ENCODE results near the gene SERPINC1.
"Not testable (repeated sequence)": the region's sequence is repeated elsewhere in the genome, so short reads cannot be mapped to it uniquely, and the experiment has no call there.

The SERPINC1 gene

DNA sequence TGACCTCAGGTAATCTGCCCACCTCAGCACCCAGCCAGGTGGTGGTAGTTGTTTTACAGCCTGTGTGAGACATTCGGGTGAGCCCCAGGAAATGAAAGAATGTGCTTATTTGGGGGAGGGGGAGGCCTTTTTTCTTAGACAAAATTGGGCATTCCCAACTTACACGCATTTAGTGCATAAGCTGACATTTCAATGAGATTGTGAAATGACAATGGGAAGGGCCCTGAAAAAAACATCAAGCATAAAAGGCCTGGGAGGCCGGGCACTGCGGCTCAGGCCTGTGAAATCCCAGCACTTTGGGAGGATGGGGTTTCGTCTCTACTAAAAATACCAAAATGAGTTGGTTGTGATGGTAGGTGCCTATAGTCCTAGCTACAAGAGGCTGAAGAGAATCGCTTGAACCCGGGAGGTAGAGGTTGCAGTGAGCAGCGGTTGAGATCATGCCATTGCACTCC lies 54.3 kb downstream of the SERPINC1 start:
- DNase-seq = no peak

DNA sequence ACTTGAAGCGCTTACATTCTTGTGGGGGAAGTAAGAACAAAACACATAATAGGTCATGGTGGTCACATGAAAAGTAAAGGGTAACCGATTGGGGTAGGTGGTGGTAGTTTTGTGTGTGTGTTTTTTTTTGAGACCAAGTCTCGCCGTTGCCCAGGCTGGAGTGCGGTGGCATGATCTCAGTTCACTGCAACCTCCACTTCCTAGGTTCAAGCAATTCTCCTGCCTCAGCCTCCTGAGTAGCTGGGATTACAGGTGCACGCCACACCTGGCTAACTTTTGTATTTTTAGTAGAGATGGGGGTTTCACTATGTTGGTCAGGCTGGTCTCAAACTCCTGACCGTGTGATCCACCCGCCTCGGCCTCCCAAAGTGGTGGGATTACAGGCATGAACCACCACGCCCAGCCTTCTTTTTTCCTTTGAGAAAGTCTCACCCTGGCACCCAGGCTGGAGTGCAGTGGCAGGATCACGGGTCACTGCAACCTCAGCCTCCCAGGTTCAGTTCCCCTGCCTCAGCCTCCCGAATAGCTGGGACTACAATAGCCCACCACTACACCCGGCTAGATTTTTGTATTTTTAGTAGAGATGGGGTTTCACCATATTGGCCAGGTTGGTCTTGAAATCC lies 54.9 kb downstream of the SERPINC1 start:
- not testable (repeated sequence) for DNase-seq

DNA sequence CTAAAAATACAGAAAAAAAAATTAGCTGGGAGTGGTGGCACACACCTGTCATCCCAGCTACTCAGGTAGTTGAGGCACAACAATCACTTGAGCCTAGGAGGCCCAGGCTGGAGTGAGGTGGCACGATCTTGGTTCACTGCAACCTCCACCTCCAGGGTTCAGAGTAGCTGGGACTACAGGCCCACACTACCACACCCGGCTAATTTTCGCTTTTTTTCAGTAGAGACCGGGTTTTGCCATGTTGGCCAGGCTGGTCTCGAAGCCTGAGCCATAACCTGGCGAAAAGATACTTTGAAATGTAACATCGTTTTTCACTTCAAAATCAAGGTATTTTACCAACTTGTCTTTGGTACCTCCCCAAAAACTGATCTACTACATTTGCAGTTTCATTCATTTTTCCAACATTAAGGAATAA lies 55.4 kb downstream of the SERPINC1 start:
- DNase-seq = no peak

DNA sequence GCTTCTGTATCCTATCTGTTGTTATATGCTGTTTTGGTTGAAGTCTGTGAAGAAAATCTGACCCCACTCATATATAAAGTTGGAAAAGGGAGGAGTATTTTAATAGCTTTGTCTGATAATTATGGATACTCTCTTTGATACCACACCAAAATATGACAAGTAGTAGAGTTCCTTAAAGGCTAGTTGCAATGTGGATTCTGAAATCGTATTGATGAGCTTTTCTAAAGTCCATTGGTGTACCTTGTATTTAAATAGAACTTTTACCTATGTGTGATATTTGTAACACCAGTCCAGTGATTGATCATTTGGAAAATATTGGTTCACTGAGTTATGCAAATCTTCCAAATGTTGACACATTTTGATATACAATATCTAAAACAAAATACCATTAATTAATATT lies 57.1 kb downstream of the SERPINC1 start:
- DNase-seq = no peak

DNA sequence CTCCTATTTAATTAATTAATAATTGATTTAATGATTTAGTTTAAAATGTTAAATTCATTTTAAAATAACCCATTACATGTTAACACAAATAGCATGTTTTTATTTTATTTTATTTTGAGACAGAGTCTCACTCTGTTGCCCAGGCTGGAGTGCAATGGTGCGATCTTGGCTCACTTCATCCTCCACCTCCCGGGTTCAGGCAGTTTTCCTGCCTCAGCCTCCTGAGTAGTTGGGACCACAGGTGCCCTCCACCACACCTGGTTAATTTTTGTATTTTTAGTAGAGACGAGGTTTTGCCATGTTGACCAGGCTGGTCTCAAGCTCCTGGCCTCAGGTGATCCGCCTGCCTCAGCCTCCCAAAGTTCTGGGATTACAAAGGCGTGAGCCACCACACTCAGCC lies 57.6 kb downstream of the SERPINC1 start:
- DNase-seq = not testable (repeated sequence)

DNA sequence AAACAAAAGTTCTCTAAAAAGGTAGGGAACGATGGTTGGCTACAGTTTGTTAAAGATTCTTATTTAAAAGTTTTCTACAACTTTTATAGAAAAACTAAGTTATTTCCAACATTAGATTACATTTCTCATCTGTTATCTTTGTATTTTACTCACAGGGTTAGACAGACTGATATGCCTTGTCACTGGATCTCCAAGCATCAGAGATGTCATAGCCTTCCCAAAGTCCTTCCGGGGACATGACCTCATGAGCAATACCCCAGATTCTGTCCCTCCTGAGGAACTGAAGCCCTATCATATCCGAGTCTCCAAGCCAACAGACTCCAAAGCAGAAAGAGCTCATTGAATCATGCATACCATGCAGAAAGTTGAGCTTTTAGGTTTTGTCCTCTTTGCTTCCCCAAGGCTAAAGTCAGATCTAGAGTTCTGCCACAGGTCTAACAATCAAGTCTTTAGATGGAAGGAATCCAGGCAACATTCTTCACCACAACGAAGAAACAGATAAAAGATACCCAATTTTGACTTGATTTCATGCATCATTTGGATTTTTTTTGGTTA lies 59.7 kb downstream of the SERPINC1 start:
- no peak for DNase-seq

DNA sequence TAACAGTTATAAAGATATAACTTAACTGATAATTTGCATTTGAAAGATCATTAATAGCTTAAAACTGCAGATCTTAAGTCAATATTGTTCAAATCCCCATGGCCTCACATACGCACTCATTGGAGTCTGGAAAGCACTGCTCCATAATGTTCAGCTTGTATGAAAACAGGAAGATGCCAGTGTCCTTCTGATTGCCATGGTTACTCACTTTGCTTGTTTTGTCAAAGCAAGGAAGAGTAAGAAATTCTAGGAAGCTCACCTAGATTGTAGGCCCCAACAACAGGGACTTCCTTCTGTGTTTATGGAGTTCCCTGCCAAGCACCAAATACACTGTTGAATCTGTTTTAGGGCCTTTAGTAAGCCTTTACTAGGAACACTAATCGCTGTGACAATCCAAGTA lies 60.2 kb downstream of the SERPINC1 start:
- DNase-seq = no peak

DNA sequence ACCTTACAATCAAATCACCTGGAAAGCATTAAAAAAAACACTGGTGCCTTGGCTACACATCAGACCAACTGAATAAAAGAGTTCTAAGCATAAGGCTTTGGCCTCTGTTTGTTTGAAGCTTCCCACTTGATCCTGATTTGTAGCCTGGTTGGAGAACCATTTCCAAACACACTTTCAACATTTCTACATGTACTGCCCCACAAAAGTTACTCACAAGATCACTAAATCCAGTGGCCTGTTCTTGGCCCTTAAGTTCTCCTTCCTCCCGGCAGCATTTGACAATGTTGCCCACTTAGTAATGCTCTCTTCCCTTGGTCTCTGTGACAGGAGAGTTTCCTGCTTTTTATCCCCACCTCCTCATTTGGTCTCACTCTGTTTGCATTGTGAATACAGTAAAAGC lies 61.1 kb downstream of the SERPINC1 start:
- DNase-seq = no peak
